BLaER1 treated with 17β-estradiol and CSF1 and Interleukin-3, amounts not matched to agents 10 nM and 100 nM (cell line): ENCODE measurements around the gene DVL1.

Experiments used
- H3K27ac ChIP-seq, 11 experiments: shearing (Covaris generic); formaldehyde crosslinking; 2 replicates each; pipeline ENCODE4 v1.8.1; 2022
- H3K27me3 ChIP-seq, 11 experiments: shearing (Covaris generic); formaldehyde crosslinking; 2 replicates each; pipeline ENCODE4 v1.8.1; 2022
- H3K36me3 ChIP-seq, 11 experiments: shearing (Covaris generic); formaldehyde crosslinking; 2 replicates each; pipeline ENCODE4 v1.8.1; 2022
- H3K4me1 ChIP-seq, 10 experiments: shearing (Covaris generic); formaldehyde crosslinking; 2 replicates each; pipeline ENCODE4 v1.8.1; 2022
- H3K4me2 ChIP-seq, 11 experiments: shearing (Covaris generic); formaldehyde crosslinking; 2 replicates each; pipeline ENCODE4 v1.8.1; 2022
- H3K4me3 ChIP-seq, 10 experiments: shearing (Covaris generic); formaldehyde crosslinking; 2 replicates each; pipeline ENCODE4 v1.8.1; 2022
- H3K9ac ChIP-seq, 11 experiments: shearing (Covaris generic); formaldehyde crosslinking; 2 replicates each; pipeline ENCODE4 v1.8.1; 2022
- H3K9me3 ChIP-seq, 11 experiments: shearing (Covaris generic); formaldehyde crosslinking; replicated peaks in 1 of 11; 2 replicates each; pipeline ENCODE4 v1.8.1; 2022
- H4K20me1 ChIP-seq, 11 experiments: shearing (Covaris generic); formaldehyde crosslinking; 2 replicates each; pipeline ENCODE4 v1.8.1; 2022
- Cebpa-rat ChIP-seq, 11 experiments: shearing (Covaris generic); IDR thresholded peaks; 2 replicates each; pipeline ENCODE4 v1.8.1; 2022

The DVL1 gene

DNA sequence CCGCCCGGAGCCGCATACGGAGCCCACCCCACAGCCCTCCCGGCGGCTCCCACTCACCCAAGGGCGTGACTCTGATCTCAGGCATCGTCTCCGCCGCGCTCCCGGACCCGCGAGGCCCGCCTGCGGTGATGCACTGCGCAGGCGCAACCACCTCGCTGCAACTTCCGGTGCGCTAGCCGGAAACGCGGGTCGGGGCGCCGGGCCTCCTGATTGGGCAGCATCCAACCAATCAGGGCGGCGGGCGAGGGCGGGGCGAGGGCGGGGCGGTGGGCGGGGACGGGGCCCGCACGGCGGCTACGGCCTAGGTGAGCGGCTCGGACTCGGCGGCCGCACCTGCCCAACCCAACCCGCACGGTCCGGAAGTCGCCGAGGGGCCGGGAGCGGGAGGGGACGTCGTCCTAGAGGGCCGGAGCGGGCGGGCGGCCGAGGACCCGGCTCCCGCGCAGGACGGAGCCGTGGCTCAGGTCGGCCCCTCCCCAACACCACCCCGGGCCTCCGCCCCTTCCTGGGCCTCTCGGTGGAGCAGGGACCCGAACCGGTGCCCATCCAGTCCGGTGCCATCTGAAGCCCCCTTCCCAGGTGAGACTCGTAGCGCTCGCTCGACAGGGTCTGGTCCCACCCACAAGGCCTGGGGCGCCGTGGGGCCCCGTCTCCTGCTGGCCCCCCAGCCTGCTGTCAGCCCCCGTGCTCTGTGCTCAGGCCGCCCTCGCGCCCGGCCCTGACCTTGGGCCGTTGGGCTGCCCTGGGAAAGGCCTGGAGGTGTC, 24.5 kb downstream of the DVL1 start, which contains the start of the genes CPTP and INTS11:
Gene CPTP, plus strand, starts transcription at position 279 of the 764 bp plus-strand sequence. CDS start 2,109 bp downstream, outside the sequence.
Gene INTS11, minus strand, starts transcription at position 137 of the 764 bp plus-strand sequence. Its CDS starts 52 bp downstream, at position 85.
- no peaks in the 10 kb centered on the region for H3K9me3 ChIP-seq
- H3K27ac ChIP-seq, result peak within 1 kb of the TSS; percentile 77 to 93 (median 85)
- no peak for TF ChIP-seq Cebpa-rat (IDR thresholded peaks at IDR 0.05)
- H3K4me3 ChIP-seq, result peak within 1 kb of the TSS; percentile 85 to 97 (median 92)
- H4K20me1 ChIP-seq, result peaks cover 55 to 87% (median 81%) of the 10 kb centered on the region in 11 experiments
- peaks cover 24 to 56% (median 48%) of the 10 kb centered on the region in 10 experiments for H3K4me1 ChIP-seq
- peaks cover 17 to 62% (median 46%) of the 10 kb centered on the region in 11 experiments for H3K36me3 ChIP-seq
- no peaks in the 10 kb centered on the region for H3K27me3 ChIP-seq
- peak within 1 kb of the TSS; percentile 97 to 100 (median 99) for H3K4me2 ChIP-seq
- H3K9ac ChIP-seq, result peak within 1 kb of the TSS; percentile 90 to 99 (median 92)

DNA sequence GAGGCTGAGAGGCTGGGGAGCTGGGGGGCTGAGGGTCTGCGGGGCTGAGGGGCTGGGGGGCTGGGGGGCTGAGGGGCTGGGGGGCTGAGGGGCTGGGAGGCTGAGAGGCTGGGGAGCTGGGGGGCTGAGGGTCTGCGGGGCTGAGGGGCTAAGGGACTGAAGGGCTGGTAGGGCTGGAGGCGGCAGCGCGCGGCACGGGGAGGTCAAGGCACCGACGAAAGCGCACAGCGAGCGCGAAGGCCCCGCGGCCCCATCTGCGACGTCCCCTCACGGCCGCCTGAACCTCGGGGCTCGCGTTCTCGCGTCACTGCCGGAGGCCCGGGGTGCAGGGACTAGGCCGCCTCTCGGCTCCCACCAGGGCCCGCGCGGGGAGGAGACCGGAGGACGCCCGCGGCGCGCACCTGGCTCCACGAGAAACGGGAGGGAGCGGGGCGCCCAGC, 25.1 kb downstream of the DVL1 start:
- no peak for TF ChIP-seq Cebpa-rat (IDR thresholded peaks at IDR 0.05)
- peaks cover 23 to 66% (median 52%) of the 10 kb centered on the region in 11 experiments for H3K36me3 ChIP-seq

DNA sequence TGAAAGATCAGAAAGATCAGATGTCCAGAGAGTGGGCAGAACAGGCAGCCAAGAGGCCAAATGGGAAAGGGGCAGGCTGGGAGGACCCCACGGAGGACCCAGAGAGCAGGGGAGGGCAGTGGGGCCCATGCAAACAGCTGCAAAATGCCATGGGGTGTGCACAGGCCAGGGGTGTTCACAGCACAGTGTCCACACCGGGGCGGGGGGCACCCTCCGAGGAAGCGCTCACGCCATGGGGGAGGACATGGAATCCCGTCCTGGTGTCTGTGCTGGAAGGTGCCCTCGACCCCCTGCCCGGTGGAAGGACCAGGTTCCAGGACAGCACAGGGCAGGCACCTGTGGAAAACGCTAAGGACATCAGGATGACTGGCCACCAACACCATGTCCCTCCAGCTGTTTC, 26.3 kb downstream of the DVL1 start:
- H3K27ac ChIP-seq, result no peak overlapping the region
- no peak for TF ChIP-seq Cebpa-rat (IDR thresholded peaks at IDR 0.05)
- peaks cover 28 to 66% (median 57%) of the 10 kb centered on the region in 11 experiments for H3K36me3 ChIP-seq
- H3K9ac ChIP-seq, result peak overlapping the region; percentile 40 to 73 (median 62); a peak in 19 of 22 replicates
- H4K20me1 ChIP-seq, result peaks cover 54 to 88% (median 82%) of the 10 kb centered on the region in 11 experiments
- H3K4me1 ChIP-seq, result peaks cover 24 to 51% (median 44%) of the 10 kb centered on the region in 10 experiments
- no peaks in the 10 kb centered on the region for H3K27me3 ChIP-seq
- peak overlapping the region; percentile 69 to 86 (median 77) for H3K4me2 ChIP-seq
- H3K4me3 ChIP-seq, result peak overlapping the region in 7 of 10 experiments; percentile 20 to 50 (median 36); a peak in 10 of 20 replicates
- H3K9me3 ChIP-seq, result no peaks in the 10 kb centered on the region

More for the DNA sequence above, 25.1 kb downstream of the DVL1 start:
- Histone ChIP-seq H3K4me1 (peaks cover 24 to 56% (median 48%) of the 10 kb centered on the region in 10 experiments), H3K9me3 (no peaks in the 10 kb centered on the region), H3K27me3 (no peaks in the 10 kb centered on the region), H4K20me1 (peaks cover 60 to 87% (median 82%) of the 10 kb centered on the region in 11 experiments), H3K4me2 (peak overlapping the region; percentile 51 to 83 (median 59); a peak in 20 of 22 replicates), H3K27ac (peak overlapping the region; percentile 77 to 93 (median 85)), H3K4me3 (peak overlapping the region; percentile 85 to 97 (median 92)), H3K9ac (peak overlapping the region; percentile 90 to 99 (median 92))

DNA sequence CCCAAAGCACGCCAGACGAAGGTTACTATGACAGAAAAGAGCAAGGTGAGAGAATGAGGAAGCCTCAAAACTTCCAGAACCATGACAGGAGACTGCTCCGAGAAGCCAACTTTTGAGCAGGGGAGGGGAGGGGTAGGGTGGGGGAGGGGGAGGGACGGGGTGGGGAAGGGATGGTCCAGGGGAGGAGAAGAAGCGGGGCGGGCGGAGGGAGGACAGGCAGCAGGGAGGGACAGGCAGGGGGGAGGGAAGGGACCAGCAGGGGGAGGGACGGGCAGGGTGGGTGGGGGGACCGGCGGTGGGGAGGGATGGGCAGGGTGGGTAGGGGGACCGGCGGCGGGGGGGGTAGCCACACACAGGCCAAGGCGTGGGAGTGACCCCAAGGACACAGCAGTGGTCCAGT, 26.8 kb downstream of the DVL1 start:
- TF ChIP-seq Cebpa-rat (IDR thresholded peaks at IDR 0.05), result no peak
- Histone ChIP-seq H3K4me2 (peak overlapping the region in 6 of 11 experiments; percentile 74 to 86 (median 78); a peak in 9 of 22 replicates), H4K20me1 (peaks cover 54 to 88% (median 82%) of the 10 kb centered on the region in 11 experiments), H3K9ac (peak overlapping the region in 6 of 11 experiments; percentile 42 to 65 (median 58); a peak in 10 of 22 replicates), H3K9me3 (no peaks in the 10 kb centered on the region), H3K36me3 (peaks cover 32 to 66% (median 57%) of the 10 kb centered on the region in 11 experiments), H3K4me1 (peaks cover 24 to 47% (median 43%) of the 10 kb centered on the region in 10 experiments), H3K4me3 (no peak overlapping the region), H3K27ac (no peak overlapping the region; a peak in 1 of 22 replicates), H3K27me3 (no peaks in the 10 kb centered on the region)

DNA sequence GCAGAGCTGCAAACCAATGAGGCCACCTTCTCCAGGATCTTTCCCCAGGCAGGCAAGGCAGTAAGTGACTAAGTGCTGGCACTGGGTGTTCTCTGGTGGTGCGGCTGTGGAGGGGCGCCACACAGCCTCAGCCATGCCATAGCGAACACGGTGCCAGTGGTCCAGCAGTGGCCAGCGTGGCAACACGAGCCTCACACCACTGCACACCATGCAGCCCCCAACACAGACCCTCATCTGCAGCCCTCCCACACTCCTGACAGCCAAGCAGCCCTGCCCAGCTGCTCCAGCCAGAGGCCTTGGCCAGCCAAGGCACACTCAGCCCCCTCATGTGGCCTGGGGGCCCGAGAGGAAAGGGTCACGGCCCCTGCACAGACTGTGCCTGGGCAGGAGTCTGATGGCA, 27.7 kb downstream of the DVL1 start:
- Histone ChIP-seq H3K9me3 (no peaks in the 10 kb centered on the region), H4K20me1 (peaks cover 55 to 88% (median 83%) of the 10 kb centered on the region in 11 experiments), H3K4me3 (no peak overlapping the region), H3K27me3 (no peaks in the 10 kb centered on the region), H3K4me1 (peaks cover 24 to 45% (median 41%) of the 10 kb centered on the region in 10 experiments), H3K9ac (peak overlapping the region in 10 of 11 experiments; percentile 20 to 60 (median 56); a peak in 16 of 22 replicates), H3K4me2 (peak overlapping the region in 6 of 11 experiments; percentile 2 to 32 (median 10); a peak in 5 of 22 replicates), H3K36me3 (peaks cover 37 to 66% (median 57%) of the 10 kb centered on the region in 11 experiments), H3K27ac (peak overlapping the region in 1 of 11 experiments; percentile 12; a peak in 1 of 22 replicates)
- no peak for TF ChIP-seq Cebpa-rat (IDR thresholded peaks at IDR 0.05)

DNA sequence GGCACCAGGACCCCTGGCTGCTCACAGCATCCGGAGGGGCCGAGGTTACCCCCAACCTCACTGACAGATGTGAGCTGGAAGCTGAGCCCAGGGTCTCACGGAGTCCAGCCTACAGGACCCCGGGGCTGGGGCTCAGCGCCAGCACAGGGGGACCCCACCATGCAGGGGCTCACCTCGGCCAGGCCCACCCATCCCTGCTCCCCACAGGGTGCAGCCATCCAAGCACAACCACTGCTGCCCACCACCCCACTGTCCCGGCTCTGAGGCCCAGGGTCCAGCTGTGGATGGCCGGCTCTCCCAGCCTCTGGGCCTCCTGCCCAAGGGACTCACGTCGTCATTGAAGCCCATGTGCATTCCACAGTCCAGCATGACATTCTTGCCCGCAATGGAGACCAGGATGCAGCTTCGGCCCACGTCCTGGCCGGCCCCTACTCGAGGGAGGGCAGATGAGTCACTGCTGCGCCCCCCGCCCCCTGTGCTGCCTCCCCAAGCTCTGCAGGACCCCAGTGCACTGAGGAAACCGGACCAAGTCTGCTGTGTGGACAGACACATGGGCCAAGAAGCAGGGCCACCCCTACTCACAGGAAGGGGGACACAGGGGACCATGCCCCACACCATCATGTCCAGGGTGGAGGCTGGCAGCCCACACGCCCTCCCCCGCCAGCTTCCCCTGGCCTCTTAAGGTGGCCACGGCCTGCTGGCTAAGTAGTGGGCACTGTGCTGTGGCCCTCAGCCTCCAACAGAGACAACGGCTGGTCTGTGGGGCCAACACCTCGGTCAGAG, 28.4 kb downstream of the DVL1 start:
- H3K9me3 ChIP-seq, result no peaks in the 10 kb centered on the region
- H3K27me3 ChIP-seq, result no peaks in the 10 kb centered on the region
- peak overlapping the region in 10 of 11 experiments; percentile 28 to 60 (median 56); a peak in 18 of 22 replicates for H3K9ac ChIP-seq
- no peak overlapping the region for H3K4me3 ChIP-seq
- TF ChIP-seq Cebpa-rat (IDR thresholded peaks at IDR 0.05), result no peak
- peaks cover 43 to 71% (median 60%) of the 10 kb centered on the region in 11 experiments for H3K36me3 ChIP-seq
- peak overlapping the region in 6 of 11 experiments; percentile 2 to 32 (median 15); a peak in 4 of 22 replicates for H3K4me2 ChIP-seq
- peaks cover 18 to 39% (median 35%) of the 10 kb centered on the region in 10 experiments for H3K4me1 ChIP-seq
- peak overlapping the region in 1 of 11 experiments; percentile 18; a peak in 1 of 22 replicates for H3K27ac ChIP-seq
- H4K20me1 ChIP-seq, result peaks cover 55 to 88% (median 83%) of the 10 kb centered on the region in 11 experiments

DNA sequence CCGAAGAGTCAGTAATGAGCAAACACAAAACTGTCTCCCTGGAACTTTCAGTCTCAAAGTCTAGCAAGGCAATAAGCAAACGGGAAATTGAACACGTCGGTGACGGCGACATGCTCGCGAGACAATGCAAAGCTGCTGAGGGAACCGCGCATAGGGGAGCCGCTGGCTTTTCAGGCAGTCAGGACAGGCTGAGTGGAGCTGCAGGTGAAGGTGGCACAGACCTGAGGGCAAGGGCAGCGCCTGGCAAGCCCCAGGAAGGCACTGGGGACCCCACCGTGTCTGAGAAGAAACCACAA, 29.6 kb downstream of the DVL1 start:
- Histone ChIP-seq H3K4me3 (no peak overlapping the region), H3K27me3 (no peaks in the 10 kb centered on the region), H3K9me3 (no peaks in the 10 kb centered on the region), H4K20me1 (peaks cover 50 to 89% (median 83%) of the 10 kb centered on the region in 11 experiments), H3K4me1 (peaks cover 10 to 31% (median 26%) of the 10 kb centered on the region in 10 experiments), H3K27ac (no peak overlapping the region), H3K36me3 (peaks cover 51 to 80% (median 69%) of the 10 kb centered on the region in 11 experiments), H3K9ac (peak overlapping the region in 7 of 11 experiments; percentile 21 to 60 (median 55); a peak in 7 of 22 replicates), H3K4me2 (no peak overlapping the region)
- TF ChIP-seq Cebpa-rat (IDR thresholded peaks at IDR 0.05), result no peak
